Measurements from ENCODE around the gene CSNK2A1.
"Not testable (repeated sequence)": the region's sequence is repeated elsewhere in the genome, so short reads cannot be mapped to it uniquely, and the experiment has no call there.

Gene CSNK2A1

GRCh38 chr20:458776-459175, 84.8 kb downstream of the CSNK2A1 start:
- H3K4me3 ChIP-seq (ENCODE audit: low read length) = no peak overlapping the region
- no peak for DNase-seq (ENCODE audit: low read depth)
- no peak for TF ChIP-seq CTCF (IDR thresholded peaks at IDR 0.05; ENCODE audit: insufficient read depth, low read depth, low read length, missing control alignments)

- TF ChIP-seq CTCF (IDR thresholded peaks at IDR 0.05; ENCODE audit: insufficient read depth, low read depth, low read length, missing control alignments) = no peak
- no peak overlapping the region for H3K4me3 ChIP-seq (ENCODE audit: low read length)
- DNase-seq (ENCODE audit: low read depth) = no peak
These were observed 88.6 kb downstream of the CSNK2A1 start for GRCh38 chr20:454951-455350.

- not testable (repeated sequence) for H3K4me3 ChIP-seq (ENCODE audit: low read length); DNase-seq (ENCODE audit: low read depth)
These were observed 91.6 kb downstream of the CSNK2A1 start for GRCh38 chr20:452021-452420.

GRCh38 chr20:445514-446336, 97.9 kb downstream of the CSNK2A1 start:
- no peak for DNase-seq (ENCODE audit: low read depth)
- no peak for TF ChIP-seq CTCF (IDR thresholded peaks at IDR 0.05; ENCODE audit: insufficient read depth, low read depth, low read length, missing control alignments)
- no peak overlapping the region for H3K4me3 ChIP-seq (ENCODE audit: low read length)

DNA sequence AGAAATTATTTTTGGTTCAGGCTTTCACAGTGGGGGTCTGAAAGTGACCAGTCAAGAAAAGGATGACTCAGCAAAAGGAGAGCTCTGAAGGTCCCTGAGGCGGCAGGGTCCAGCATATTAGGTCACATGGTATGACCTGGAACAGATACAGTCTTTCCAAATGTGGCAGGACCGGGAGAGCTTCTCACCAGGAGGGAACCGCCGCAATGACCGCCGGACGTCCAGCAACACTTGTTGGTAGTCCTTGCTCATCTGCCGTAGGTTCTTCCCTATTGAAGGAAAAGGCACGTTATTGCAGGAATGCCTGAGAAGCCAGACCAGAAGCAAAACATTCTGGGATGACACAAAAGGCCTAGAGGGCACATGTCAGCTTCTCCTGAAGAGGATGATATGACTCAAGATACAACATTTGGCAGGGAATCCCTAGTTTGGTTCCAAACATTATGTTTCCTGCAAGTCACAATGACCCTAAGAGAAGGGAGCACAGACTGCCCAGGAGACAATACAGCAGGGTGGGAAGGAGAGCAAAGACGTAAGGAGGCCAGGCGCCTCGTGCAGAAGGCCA, 98.6 kb downstream of the CSNK2A1 start:
- H3K4me3 ChIP-seq (ENCODE audit: low read length) = no peak overlapping the region
- no peak for TF ChIP-seq CTCF (IDR thresholded peaks at IDR 0.05; ENCODE audit: insufficient read depth, low read depth, low read length, missing control alignments)
- DNase-seq (ENCODE audit: low read depth) = peak; percentile 47

- H3K4me3 ChIP-seq (ENCODE audit: low read length) = no peak overlapping the region
- no peak for TF ChIP-seq CTCF (IDR thresholded peaks at IDR 0.05; ENCODE audit: insufficient read depth, low read depth, low read length, missing control alignments)
- no peak for DNase-seq (ENCODE audit: low read depth)
These were observed 99.5 kb downstream of the CSNK2A1 start for GRCh38 chr20:444117-444516.

GRCh38 chr20:443223-443775, 100.3 kb downstream of the CSNK2A1 start:
- TF ChIP-seq CTCF (IDR thresholded peaks at IDR 0.05; ENCODE audit: insufficient read depth, low read depth, low read length, missing control alignments) = no peak
- DNase-seq (ENCODE audit: low read depth) = no peak
- H3K4me3 ChIP-seq (ENCODE audit: low read length) = no peak overlapping the region

Measured in epithelial cell of esophagus (primary cell).